Femur (tissue), 1 donor: ENCODE results near the gene CCL17.
A peak's percentile ranks its signal among the peaks of the same experiment; 100 is the strongest.
"Not testable (repeated sequence)": the region's sequence is repeated elsewhere in the genome, so short reads cannot be mapped to it uniquely, and the experiment has no call there.

Experiments used
- DNase-seq: peaks from one replicate; pipeline ENCODE4 v3.0.0-alpha.2; 2017

CCL17 gene

DNA sequence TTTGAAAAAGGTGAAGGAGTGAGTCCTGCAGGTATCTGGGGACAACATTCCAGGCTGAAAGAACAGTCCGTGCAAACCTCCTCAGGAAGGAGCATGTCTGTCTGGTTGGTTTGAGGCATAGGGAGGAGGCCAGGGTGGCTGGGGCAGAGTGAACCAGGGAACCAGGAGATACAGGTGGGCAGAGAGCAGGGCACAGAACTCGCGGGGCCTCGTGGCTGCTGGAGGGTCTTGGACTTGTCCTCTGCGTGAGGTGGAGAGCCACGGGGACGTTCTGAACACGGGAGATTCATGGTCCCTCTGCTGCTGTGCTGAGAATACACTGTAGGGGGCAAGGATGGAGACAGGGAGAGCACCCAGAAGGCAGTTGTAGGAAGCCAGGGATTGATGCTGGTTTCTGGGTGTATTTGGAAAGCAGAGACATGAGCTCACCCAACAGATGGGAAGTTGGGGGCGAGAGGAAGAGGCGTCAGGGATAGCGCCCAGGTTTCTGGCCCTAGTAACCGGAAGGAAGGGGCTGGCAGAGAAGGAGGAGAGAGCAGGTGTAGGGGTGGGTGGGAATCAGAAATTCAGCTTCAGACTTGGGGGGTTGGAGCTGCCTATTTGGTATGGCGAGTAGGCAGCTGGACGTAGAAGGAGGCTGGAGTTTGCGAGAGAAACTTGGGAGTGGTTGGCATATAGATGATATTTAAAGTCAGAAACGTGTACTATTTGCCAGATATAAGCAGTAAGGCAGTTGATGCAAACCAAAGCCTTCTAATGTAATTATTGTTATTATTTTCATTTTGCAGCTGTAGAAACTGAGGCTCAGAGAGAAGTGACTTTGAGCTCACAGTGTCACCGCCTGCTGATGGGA is at the start of gene CCL17:
Gene CCL17, plus strand, starts transcription at position 803 of the 853 bp plus-strand sequence. CDS start 9,166 bp downstream, outside the sequence.
- no peak for DNase-seq

DNA sequence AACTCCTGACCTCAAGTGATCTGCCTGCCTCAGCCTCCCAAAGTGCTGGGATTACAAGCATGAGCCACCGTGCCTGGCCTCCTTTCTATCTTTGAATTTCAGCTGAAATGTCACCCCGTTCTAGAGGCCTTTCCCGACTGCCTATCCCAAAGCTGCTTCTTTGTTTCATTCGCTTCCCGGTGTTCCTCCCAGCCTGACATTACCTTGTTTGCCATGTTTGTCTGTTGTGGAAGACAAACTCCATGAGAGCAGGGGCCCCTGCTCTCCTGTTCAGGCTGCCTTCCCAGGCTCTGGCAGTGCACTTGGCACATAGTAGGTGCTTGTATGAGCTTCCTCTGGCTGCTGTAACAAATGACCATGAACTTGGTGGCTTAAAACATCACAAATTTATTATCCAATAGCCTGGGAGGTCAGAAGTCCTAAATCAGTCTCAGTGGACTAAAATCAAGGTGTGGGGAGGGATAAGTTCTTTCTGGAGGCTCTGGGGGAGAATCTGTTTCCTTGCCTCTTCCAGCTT is 48.6 kb upstream of the CCL17 start:
- DNase-seq: no peak

DNA sequence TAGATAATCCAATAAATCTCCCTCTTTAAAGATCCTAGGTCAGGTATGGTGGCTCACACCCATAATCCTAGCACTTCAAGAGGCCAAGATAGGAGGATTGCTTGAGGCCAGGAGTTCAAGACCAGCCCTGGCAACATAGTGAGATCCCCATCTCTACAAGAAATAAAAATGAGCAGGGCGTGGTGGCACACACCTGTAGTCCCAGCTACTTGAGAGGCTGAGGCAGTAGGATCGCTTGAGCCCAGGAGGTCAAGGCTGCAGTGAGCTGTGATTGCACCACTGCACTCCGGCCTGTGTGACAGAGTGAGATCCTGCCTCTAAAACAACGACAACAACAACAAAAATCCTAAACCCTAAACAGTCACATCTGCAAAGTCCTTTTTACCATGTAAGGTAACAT is 48.0 kb upstream of the CCL17 start:
- DNase-seq: no peak

- no peak for DNase-seq
Observed at GRCh38 chr16:57357330-57358085, 47.1 kb upstream of the CCL17 start.

GRCh38 chr16:57358086-57358420 is 46.5 kb upstream of the CCL17 start:
- DNase-seq: no peak

GRCh38 chr16:57358527-57359095 is 46.0 kb upstream of the CCL17 start, which contains the start of gene CCL22:
Gene CCL22 (plus strand): TSS chr16:57358783. CDS start chr16:57358817, 34 bp downstream.
- no peak for DNase-seq

DNA sequence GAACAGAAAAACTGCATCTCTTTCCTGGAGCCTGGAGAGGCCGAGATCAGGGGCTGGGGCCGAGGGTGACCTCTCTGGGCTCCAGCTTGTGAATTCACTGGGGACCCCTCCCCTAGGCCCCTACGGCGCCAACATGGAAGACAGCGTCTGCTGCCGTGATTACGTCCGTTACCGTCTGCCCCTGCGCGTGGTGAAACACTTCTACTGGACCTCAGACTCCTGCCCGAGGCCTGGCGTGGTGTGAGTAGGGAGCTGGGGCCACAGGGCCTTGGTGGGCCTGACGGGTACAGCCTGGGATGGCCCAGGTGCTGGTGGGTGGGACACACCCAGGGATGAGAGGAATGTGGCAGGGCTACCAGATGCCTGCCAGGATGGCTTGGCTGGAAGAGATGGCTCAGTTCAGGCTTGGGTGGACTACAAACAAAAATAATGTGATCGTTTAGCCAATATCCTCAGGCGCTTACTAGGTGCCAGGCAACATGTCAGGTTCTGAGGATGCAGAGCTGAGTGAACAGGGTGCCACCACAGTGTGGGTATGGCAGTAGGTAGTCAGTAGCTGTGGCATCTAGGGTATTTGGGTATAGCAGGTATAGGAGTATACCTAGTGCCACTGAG is 44.1 kb upstream of the CCL17 start:
- DNase-seq: no peak

GRCh38 chr16:57361404-57361803 is 43.2 kb upstream of the CCL17 start:
- DNase-seq: no peak

DNA sequence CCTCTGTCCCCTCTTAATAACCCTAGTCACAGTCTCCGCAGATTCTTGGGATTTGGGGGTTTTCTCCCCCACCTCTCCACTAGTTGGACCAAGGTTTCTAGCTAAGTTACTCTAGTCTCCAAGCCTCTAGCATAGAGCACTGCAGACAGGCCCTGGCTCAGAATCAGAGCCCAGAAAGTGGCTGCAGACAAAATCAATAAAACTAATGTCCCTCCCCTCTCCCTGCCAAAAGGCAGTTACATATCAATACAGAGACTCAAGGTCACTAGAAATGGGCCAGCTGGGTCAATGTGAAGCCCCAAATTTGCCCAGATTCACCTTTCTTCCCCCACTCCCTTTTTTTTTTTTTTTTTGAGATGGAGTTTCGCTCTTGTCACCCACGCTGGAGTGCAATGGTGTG is 40.4 kb upstream of the CCL17 start:
- DNase-seq: no peak

- DNase-seq: no peak
Observed at GRCh38 chr16:57366544-57367040, 38.0 kb upstream of the CCL17 start.

- no peak for DNase-seq
Observed at GRCh38 chr16:57367116-57367752, 37.3 kb upstream of the CCL17 start.

DNA sequence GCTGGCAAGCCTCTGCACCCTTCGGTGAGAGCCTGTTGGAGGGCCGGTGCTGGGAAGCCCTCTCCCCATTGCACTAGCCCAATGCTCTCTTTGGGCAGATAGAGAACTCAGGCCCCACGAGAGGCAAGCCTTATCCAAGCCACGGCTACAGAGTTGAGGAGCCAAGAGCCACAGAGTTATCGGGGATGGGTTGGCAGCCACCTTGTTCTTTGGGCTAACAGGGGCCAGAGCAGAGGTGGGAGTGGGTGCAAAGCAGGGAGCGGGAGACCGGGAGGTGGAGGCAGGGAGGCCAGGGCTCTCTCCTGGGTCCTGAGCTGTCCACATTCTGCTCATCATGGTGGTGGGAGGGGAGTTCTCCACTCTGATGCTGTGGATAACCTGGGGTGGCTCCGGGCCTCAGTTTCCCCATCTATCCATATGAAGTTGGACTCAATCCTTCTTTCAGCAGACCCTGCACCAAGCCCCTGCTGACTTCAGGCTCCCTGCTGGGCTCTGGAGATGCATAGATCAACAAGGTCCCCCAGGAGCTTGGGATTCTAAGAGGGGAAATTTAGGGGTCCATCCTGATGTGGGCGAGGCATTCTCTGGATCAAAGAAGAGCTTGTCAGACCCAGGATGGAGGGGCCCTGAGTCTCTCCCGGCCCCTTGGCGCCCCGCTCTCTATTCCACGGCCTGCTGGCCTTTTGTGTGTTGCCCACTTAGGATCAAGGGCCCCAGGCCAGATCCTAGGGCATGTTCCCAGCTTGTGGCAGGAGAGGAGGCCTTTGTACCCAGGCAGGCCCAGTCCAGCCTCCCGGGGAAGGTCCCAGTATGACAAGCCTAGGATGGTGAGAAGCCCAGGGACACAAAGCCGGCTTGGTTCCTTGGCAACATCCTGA is 32.8 kb upstream of the CCL17 start:
- DNase-seq: no peak

GRCh38 chr16:57372372-57373116 is 32.0 kb upstream of the CCL17 start, which contains the start of gene CX3CL1:
Gene CX3CL1 (plus strand): TSS chr16:57372490. CDS start chr16:57372569, 79 bp downstream.
- peak; percentile 84 for DNase-seq

DNA sequence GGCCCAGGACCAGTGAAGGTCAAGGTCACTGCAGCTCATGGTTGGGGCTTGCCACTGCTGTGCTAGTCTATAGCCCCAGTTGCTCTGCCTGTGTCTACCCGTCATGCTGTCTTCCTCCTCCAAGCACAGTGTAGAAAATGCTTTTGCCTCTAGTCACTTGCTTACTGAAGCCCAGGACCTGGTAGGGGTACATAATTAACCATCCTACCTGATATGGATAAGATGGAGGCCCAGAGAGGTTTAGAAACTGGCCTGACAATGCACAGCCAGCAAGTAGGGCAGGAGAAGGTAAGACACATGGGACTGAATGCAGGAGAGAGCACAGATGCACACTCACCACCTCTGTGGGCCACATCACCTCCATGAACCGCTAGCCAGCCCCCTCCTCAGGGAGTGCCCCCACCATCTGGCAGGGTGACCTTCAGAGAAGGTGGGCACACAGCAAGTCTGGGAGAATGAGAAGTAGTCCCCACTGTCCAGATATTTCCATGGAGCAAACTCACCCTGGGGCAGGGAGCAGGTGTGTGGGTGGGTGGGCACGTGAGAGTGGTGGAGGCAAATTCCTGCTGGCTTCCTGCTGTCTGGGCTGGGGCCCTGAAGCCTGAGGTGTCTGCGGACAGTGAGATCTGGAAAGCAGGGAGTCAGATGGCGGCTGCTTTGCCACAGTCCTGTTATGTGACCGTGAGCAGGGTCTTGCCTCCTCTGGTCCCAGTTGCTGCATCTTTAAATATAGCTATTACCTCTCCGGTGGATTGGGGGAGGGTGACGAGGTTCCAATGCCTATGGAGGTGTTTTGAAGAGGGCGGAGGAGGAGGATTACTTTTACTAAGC is 31.2 kb upstream of the CCL17 start:
- DNase-seq: no peak

GRCh38 chr16:57374067-57374534 is 30.5 kb upstream of the CCL17 start:
- no peak for DNase-seq

DNA sequence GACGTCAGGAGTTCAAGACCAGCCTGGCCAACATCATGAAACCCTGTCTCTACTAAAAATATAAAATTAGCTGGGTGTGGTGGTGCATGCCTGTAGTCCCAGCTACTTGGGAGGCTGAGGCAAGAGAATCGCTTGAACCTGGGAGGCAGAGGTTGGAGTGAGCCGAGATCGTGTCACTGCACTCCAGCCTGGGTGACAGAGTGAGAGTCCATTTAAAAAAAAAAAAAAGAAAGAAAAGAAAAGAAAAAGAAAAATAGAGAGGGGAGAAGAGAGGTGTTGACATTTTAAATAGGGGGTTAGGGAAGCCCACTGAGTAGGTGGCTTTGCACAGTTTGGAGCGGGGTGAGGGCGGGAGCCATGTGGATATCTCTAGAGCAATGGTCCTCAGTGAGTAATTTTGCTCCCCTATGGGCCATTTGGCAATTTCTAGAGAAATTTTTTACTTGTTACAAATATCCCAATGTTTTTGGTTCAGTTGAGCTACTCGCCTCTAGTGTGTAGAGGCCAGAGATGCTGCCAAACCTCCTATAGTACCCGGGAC is 29.6 kb upstream of the CCL17 start:
- DNase-seq: not testable (repeated sequence)

- no peak for DNase-seq
Observed at GRCh38 chr16:57376313-57376818, 28.2 kb upstream of the CCL17 start.

DNA sequence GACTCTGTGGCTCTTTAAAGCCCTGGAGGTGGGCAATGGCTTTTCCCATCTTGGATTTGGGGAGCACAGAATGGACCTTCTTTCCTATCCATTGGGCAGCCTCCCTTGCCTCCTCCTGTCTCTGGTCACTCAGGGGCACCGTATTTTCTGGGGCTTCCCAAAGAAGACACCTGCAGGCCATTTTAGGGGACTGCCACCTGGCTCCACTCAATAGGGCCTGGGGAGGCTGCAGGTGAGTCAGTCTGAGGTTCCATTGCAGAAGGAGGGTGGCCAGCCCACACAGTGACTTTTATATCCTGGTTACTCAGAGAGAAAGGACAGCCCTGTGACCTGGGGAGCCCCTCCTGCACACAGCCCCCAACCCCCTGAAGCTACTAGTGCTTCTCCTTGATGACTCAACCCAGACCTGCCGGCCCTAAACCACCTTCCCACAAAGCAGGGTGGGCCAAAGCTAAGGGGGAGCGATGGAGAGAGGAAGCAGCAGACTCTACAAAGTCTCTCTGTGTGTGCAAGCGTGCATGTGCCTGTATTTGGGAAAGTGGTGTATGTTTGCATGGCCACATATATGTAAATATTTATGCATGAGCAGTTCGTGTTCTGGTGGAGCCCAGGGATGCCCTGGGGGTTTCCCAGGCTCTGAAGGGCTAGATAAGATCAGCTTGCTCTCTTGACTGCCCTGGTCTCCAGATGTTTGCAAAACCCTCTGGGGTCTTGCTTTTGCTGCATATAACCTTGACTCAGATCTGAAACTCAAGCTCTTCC is 27.3 kb upstream of the CCL17 start:
- DNase-seq: no peak
